GM12874 (cell line): ENCODE data around the gene ANKRD23.

Experiments used
- CTCF ChIP-seq: IDR thresholded peaks from 2 replicates; pipeline ENCODE4 v1.5.1; 2011; ENCODE audit warnings: low read depth, mild to moderate bottlenecking, control low read depth, low read length, moderate library complexity; ENCODE audit not compliant: insufficient read depth

ANKRD23 gene

DNA sequence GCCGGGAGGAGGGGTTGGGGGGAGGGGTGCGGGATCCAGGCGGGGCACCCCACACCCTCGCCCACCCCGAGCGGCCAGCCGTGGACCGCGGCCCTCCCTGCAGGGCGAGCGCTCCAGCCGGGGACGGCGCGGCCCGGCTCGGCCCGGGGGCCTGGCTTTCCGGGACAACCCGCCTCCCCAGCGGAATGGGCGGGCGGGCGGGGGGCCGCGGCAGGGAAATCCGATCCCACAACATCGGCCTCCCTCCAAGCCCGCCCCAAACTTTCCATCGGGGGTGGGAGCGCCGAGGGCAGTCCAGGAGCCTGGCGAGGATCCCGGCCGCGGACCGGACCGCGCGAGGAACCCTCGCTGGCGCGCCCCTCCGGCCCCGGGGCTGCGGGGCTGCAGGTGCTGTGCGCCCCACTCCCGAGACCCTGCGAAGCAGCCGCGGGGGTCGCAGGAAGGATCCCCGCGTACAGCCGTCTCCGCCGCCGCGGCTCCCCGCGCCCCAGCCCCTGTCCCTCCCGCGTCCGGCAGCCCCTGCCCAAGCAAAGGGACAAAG lies 25.5 kb upstream of the ANKRD23 start:
- no peak for TF ChIP-seq CTCF

DNA sequence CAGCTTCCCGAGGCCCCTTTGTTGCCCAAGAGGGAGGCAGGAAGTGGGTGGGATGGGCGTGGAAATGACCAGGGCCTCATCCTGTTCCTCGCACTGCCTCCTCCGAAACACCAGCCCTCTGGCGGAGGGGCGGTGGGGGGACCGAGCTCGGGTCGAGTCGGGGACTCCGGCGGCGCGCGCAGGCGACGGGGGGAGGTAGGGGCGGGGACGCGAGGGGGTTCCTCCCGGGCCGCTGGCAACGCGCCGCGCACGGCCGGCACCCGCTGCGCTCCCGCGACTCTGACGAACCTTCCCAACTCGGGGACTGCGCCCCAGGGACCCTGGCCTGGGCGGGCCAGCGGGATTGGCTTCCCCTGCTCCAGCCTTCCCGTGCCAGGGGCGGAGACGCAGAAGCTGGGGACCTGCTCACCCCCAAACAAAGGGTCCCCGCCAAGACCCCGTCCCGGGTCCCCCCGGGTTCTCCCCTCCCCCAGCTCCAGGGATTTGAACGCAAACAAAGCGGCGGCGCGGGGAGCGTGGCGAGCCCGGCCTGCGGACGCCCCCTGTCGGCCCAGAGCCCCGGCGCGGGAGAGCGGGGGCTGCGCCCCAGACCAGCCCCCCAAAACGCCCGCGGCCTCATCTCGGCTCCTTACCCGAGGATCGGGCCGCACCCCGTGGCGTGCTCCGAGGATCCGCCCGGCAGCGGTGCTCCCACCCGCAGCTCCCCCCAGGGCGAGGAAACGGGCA lies 24.9 kb upstream of the ANKRD23 start:
- peak; percentile 78 for TF ChIP-seq CTCF

DNA sequence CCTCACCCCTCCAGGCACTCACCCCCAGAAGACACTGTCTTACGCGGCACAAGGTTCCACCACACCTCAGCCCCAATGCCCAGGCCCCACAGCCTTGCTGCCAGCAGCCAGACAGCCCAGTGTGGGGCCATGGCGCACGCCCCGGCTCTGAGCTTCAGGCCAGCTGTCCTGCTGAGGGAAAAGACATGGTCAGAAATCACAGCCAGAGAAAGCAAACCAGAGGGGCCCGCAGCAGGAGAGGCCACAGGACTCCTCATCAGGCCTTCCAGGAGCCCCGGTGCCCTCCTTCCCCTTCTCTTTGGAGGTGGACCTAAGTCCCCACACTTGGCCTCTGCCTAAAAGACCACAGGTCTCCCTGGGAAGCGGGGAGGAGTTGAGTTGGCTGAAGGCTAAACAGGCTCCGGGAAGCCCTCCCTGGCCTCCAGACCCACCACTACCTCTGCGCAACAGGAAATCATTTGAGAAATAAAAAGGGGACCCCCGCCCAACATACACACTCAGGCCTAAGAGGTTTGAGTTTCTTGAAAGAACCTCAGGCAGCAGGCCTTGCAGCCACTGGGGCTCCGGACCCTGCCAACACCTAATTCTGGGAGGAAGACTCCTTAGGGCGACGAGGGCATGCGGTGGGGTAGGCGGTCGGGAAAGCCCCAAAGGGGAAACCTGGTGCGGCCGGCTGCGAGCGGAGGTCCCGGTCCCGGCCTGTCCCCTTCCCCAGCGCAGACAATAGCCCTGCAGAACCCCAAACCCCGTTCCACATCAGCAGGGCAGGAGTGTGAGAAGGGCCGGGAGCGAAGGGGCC lies 24.1 kb upstream of the ANKRD23 start:
- no peak for TF ChIP-seq CTCF

GRCh38 chr2:96866986-96867755 lies 23.4 kb upstream of the ANKRD23 start:
- TF ChIP-seq CTCF, result no peak

GRCh38 chr2:96866586-96866985 lies 22.8 kb upstream of the ANKRD23 start:
- TF ChIP-seq CTCF, result no peak

DNA sequence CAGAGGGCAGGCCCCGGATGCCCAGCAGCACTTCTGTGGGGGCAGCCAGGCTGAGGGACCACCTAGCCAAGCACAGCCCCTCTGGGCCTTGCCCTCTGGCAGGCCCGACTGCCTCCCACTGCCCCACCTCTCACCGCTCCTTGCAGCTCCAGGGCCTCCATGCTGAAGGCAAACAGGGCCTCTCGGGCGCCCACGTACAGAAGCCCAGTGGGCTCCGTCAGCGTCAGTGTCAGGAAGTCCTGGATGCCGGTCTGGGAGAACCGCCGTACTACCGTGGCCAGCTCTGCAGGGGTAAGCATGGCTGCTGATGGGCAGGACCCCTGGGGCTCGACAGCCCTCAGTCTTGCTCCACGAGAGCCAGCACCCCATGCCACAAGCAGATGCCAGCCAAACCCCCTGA lies 22.3 kb upstream of the ANKRD23 start:
- no peak for TF ChIP-seq CTCF

GRCh38 chr2:96865654-96866053 lies 21.8 kb upstream of the ANKRD23 start:
- TF ChIP-seq CTCF, result no peak
